Upper lobe of right lung (tissue), 1 donor: Measurements from ENCODE around the gene DKK3. TPM values are rescaled to one million over a fixed set of nuclear protein-coding genes. Genes with fewer than 3 reads are reported as not detected.
"Not testable (repeated sequence)": the region's sequence is repeated elsewhere in the genome, so short reads cannot be mapped to it uniquely, and the experiment has no call there.

Source experiments
- ATAC-seq: fragments of 200-7000 bp; cut with Tn5 transposase; one replicate; pipeline ENCODE4 v1.9.1; 2020; ENCODE audit warnings: mild to moderate bottlenecking, moderate library complexity
- DNase-seq: peaks from one replicate; pipeline ENCODE4 v3.0.0-alpha.2; 2020
- H3K27ac ChIP-seq: fragments of 200-600 bp; one replicate; pipeline ENCODE4 v1.8.0; 2022
- H3K27me3 ChIP-seq: fragments of 200-600 bp; one replicate; pipeline ENCODE4 v1.8.0; 2022; ENCODE audit warnings: mild to moderate bottlenecking
- H3K36me3 ChIP-seq: fragments of 200-600 bp; one replicate; pipeline ENCODE4 v1.8.0; 2022
- H3K4me1 ChIP-seq: fragments of 200-600 bp; one replicate; pipeline ENCODE4 v1.8.0; 2022
- H3K4me3 ChIP-seq: fragments of 200-600 bp; one replicate; pipeline ENCODE4 v1.8.0; 2022; ENCODE audit warnings: mild to moderate bottlenecking
- H3K9me3 ChIP-seq: fragments of 200-600 bp; one replicate; pipeline ENCODE4 v1.8.0; 2022
- intact Hi-C: fragments of 100-400 bp; cut with DNase I; formaldehyde crosslinking; loops from one replicate; pipeline ENCODE4 v1.11.0; 2022
- total RNA-seq: library from RNA; stranded (reverse); fragmentation: NEBNext Ultra II Directional; extraction: Animal tissue kit (Norgen Biotek cat#: 25700); gene quantifications from one replicate; pipeline ENCODE4 v1.2.1, GENCODE V29; 2021
- TF ChIP-seq, protein P1 (sequence below): fragments of 200-600 bp; IDR thresholded peaks from one replicate; pipeline ENCODE4 v1.8.0; 2022; ENCODE audit warnings: antibody characterized with exemption
- donor health status: DM: no; HTN: yes; CAD: no; lungs with severe emphysema.

Gene DKK3
- total RNA-seq, 1 donor from 2014 or later: 217 TPM

DNA sequence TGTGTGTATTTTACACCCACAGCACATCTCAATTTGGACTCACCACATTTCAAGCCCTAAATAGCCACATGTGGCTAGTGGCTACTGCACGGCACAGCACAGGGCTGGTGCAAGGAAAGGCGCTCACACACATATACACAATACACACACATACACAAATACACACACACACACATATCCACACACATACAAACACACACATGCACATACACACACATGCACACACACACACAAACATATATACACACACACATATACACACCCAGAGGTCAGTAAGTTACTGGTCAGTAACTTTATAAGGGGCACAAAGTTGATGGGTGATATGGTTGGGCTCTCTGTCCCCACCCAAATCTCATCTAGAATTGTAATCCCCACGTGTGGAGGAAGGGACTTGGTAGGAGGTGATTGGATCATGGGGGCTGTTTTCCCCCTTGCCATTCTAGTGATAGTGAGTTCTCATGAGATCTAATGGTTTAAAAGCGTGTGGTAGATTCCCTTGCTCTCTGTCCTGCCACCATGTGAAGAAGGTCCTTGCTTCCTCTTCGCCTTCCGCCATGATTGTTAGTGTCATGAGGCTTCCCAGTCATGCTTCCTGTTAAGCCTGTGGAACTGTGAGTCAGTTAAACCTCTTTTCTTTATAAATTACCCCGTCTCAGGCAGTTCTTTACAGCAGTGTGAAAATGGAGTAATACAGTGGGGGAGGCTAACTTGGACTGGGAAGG lies 37.6 kb upstream of the DKK3 start:
- no peak for ATAC-seq
- H3K27ac ChIP-seq: no peak overlapping the region

DNA sequence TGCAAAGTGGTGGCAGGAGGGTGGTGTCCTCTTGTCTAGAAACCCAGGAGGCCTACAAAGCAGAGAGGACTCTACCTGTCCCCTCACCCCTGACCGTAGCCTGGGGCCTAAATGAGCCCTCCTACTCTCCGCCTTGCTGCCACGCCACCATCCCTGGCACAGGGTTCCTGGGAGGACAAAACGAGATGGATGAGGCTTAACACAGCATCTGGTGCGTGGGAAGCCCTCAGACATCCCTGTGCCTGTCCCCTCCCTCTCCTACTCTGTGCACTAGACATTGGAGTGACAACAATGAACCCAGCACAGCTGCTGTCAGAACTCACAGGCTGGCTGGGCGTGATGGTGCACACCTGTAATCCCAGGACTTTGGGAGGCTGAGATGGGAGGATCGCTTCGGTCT lies 36.4 kb upstream of the DKK3 start:
- intact Hi-C loops: loop anchor here (10.0 kb wide), 3 partner anchors 130 to 240 kb away; no protein-coding TSS in a partner anchor
- no peaks in the 10 kb centered on the region for H3K36me3 ChIP-seq
- TF ChIP-seq, protein P1, sequence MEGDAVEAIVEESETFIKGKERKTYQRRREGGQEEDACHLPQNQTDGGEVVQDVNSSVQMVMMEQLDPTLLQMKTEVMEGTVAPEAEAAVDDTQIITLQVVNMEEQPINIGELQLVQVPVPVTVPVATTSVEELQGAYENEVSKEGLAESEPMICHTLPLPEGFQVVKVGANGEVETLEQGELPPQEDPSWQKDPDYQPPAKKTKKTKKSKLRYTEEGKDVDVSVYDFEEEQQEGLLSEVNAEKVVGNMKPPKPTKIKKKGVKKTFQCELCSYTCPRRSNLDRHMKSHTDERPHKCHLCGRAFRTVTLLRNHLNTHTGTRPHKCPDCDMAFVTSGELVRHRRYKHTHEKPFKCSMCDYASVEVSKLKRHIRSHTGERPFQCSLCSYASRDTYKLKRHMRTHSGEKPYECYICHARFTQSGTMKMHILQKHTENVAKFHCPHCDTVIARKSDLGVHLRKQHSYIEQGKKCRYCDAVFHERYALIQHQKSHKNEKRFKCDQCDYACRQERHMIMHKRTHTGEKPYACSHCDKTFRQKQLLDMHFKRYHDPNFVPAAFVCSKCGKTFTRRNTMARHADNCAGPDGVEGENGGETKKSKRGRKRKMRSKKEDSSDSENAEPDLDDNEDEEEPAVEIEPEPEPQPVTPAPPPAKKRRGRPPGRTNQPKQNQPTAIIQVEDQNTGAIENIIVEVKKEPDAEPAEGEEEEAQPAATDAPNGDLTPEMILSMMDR: no peak
- H3K9me3 ChIP-seq: no peaks in the 10 kb centered on the region
- no peak overlapping the region for H3K4me3 ChIP-seq
- DNase-seq (no peak), ATAC-seq (no peak)
- H3K27me3 ChIP-seq: no peaks in the 10 kb centered on the region
- H3K27ac ChIP-seq: peak overlapping the region; percentile 75
- H3K4me1 ChIP-seq: peaks cover 21% of the 10 kb centered on the region

More for the DNA sequence above, 37.6 kb upstream of the DKK3 start:
- intact Hi-C loops: loop anchor here (10.0 kb wide), 3 partner anchors 131 to 241 kb away; no protein-coding TSS in a partner anchor
- Histone ChIP-seq H3K27me3 (no peaks in the 10 kb centered on the region), H3K4me3 (no peak overlapping the region), H3K36me3 (no peaks in the 10 kb centered on the region), H3K4me1 (peaks cover 25% of the 10 kb centered on the region), H3K9me3 (no peaks in the 10 kb centered on the region)
- TF ChIP-seq, protein P1: no peak
- DNase-seq: no peak

DNA sequence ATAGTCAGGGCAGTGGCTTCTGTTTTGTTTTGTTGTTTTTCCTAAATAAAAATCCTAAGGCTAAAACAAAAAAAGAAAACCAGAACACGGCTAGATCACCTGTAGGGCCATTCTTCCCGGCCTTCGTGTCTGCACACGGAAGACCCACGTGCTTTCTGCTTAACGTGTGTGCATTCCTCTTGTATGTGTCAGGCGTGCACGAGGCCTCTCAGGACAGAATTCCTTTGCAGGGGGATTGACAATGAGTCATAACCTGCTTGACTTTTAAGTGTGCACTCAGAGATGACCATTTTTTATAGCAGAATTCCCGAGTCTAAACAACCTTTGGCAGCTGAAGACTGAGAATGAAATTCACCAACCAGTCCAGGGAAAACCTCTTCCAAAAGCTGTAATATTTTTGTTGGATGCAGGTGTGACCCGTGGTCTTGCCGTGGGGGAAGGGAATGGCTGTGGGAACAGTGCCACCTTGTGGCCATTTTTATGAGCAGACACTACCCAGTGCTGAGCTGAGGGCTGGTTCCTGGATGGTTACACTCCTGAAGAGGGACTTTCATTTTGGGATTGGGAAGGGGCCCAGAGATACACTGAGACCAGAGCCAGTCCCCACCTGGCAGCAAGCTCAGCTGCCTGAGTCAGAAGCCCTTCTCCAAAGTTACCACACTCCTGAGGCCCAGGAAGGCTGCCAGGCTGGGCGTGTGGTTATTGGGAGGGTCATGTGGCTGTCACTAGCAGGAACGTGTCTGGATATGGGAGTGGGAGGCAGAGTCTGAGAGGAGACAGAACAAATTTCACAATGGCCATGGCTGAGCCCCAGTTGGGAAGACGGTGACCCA lies 35.7 kb upstream of the DKK3 start:
- TF ChIP-seq, protein P1: peak; percentile 89
- ATAC-seq (peak; percentile 81), DNase-seq (peak; percentile 94)
- Histone ChIP-seq H3K4me3 (no peak overlapping the region), H3K27ac (peak overlapping the region; percentile 75), H3K4me1 (peaks cover 21% of the 10 kb centered on the region), H3K27me3 (no peaks in the 10 kb centered on the region), H3K36me3 (no peaks in the 10 kb centered on the region), H3K9me3 (no peaks in the 10 kb centered on the region)
- intact Hi-C loops: loop anchor here (10.0 kb wide), 3 partner anchors 129 to 239 kb away; no protein-coding TSS in a partner anchor

DNA sequence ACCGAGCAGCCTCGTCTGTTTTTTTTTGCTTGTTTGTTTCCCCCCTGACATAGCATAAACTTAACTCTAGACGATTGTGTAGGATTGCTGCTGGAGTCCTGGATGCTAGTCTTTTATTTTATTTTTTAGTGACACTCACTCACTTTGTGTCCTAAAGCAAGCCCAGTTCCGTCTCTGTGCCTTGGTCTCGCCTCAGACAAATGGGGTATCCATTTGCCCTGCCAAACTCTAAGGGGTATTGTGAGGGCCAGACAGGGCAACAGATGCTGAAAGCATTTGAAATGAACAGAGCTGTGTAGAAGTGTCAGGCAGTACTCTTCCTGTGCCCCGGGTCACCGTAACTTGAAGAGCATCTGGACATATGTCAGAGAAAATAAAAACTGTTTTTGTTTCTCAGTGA lies 34.8 kb upstream of the DKK3 start:
- no peak for ATAC-seq
- intact Hi-C loops: loop anchor here (10.0 kb wide), 3 partner anchors 128 to 238 kb away; no protein-coding TSS in a partner anchor
- H3K27ac ChIP-seq: peak overlapping the region; percentile 75
- H3K36me3 ChIP-seq: no peaks in the 10 kb centered on the region
- no peaks in the 10 kb centered on the region for H3K27me3 ChIP-seq
- peaks cover 21% of the 10 kb centered on the region for H3K4me1 ChIP-seq
- H3K4me3 ChIP-seq: no peak overlapping the region
- TF ChIP-seq, protein P1: no peak
- DNase-seq: no peak
- H3K9me3 ChIP-seq: no peaks in the 10 kb centered on the region

DNA sequence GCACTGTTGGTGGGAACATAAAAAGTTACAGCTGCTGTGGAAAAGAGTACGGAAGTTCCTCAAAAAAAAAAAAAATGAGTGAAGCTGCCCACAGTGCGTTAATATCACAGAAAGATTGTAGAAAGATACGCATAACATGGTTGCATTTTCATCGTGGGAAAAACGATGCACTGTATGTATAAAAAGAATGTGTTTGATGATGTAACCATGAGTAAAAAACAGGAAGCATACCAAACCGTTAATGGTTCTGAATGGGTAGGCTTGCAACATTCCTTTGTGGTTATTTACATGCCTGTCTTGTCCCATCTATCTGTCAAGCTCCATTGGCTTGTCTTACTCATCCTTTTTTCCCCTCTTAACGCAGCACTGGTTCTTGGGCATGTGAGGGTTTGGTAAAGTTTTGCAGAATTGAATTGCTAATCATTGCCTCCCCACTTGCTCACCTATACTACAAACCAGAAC lies 33.8 kb upstream of the DKK3 start:
- Histone ChIP-seq H3K27me3 (no peaks in the 10 kb centered on the region), H3K27ac (no peak overlapping the region), H3K36me3 (no peaks in the 10 kb centered on the region), H3K9me3 (no peaks in the 10 kb centered on the region), H3K4me1 (peaks cover 16% of the 10 kb centered on the region), H3K4me3 (no peak overlapping the region)
- ATAC-seq (peak; percentile 29), DNase-seq (no peak)
- intact Hi-C loops: loop anchor here (10.0 kb wide), 3 partner anchors 127 to 237 kb away; no protein-coding TSS in a partner anchor
- TF ChIP-seq, protein P1: no peak

DNA sequence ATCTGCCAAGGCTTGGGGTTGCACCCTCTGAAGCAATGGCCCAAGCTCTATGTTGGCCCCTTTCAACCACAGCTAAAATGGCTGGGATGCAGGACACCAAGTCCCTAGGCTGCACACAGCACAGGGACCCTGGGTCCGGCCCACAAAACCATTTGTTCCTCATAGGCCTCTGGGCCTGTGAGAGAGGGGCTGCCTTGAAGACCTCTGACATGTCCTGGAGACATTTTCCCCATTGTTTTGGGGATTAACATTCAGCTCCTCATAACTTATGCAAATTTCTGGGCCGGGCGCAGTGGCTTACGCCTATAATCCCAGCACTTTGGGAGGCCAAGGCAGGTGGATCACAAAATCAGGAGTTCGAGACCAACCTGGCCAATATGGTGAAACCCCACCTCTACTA lies 32.3 kb upstream of the DKK3 start:
- DNase-seq, H3K4me3 ChIP-seq, H3K27ac ChIP-seq, H3K27me3 ChIP-seq, ATAC-seq, H3K36me3 ChIP-seq, H3K9me3 ChIP-seq: not testable (repeated sequence)
- intact Hi-C loops: loop anchor here (10.0 kb wide), 3 partner anchors 126 to 236 kb away; no protein-coding TSS in a partner anchor
- peaks cover 12% of the 10 kb centered on the region for H3K4me1 ChIP-seq
